ENCODE data around the gene DSTYK. TPM values are rescaled to one million over a fixed set of nuclear protein-coding genes. Genes with fewer than 3 reads are reported as not detected.
"Not testable (repeated sequence)": the region's sequence is repeated elsewhere in the genome, so short reads cannot be mapped to it uniquely, and the experiment has no call there.

DSTYK gene
- total RNA-seq, 2 donors from 2014 or later, result 15.8 to 31.6 TPM

DNA sequence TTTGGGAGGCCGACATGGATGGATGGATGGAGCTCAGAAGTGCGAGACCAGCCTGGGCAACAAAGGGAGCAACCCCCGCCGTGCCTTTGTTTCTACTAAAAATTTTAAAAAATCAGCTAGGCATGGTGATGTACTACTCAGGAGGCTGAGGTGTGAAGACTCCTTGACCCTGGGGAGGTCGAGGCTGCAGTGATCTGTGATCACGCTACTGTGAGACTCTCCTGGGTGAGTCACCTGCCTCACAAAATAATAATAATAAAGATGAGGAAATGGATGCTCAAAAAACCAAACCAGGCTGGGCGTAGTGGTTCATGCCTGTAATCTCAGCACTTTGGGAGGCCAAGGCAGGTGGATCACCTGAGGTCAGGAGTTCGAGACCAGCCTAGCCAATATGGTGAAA, 19.2 kb downstream of the DSTYK start:
- DNase-seq (ENCODE audit: low spot score), result no peak
- H3K4me3 Mint-ChIP-seq, result peak overlapping the region; percentile 36
- H3K27me3 Mint-ChIP-seq, result no peaks in the 10 kb centered on the region
- no peak for ATAC-seq
- H3K27ac Mint-ChIP-seq, result no peak overlapping the region
- H3K4me1 Mint-ChIP-seq (ENCODE audit: low read depth in 2 of 2), result peaks cover 42 to 76% of the 10 kb centered on the region in 2 donors
- no peaks in the 10 kb centered on the region for H3K9me3 Mint-ChIP-seq
- peaks cover 10% of the 10 kb centered on the region for H3K36me3 Mint-ChIP-seq

DNA sequence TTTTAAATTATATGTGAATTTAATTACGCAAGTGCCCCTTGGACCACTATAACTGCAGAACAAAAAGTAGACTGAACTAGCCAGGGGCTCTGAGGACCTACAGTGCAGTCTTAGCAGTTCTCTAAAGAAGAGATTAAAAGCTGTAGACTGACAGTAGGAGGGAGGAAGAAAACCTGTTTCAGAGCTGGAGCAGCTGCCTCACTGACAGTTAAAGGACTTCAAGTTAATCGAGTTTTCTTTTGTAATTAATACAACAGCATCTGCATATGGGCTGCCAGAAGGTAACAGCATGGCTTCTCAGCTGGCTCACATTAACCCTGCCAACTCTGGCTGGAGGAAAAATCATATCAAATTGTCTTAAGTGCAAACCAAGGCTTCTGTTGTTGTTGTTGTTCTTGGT, 19.9 kb downstream of the DSTYK start:
- peaks cover 41 to 77% of the 10 kb centered on the region in 2 donors for H3K4me1 Mint-ChIP-seq (ENCODE audit: low read depth in 2 of 2)
- DNase-seq (ENCODE audit: low spot score) (no peak), ATAC-seq (no peak)

DNA sequence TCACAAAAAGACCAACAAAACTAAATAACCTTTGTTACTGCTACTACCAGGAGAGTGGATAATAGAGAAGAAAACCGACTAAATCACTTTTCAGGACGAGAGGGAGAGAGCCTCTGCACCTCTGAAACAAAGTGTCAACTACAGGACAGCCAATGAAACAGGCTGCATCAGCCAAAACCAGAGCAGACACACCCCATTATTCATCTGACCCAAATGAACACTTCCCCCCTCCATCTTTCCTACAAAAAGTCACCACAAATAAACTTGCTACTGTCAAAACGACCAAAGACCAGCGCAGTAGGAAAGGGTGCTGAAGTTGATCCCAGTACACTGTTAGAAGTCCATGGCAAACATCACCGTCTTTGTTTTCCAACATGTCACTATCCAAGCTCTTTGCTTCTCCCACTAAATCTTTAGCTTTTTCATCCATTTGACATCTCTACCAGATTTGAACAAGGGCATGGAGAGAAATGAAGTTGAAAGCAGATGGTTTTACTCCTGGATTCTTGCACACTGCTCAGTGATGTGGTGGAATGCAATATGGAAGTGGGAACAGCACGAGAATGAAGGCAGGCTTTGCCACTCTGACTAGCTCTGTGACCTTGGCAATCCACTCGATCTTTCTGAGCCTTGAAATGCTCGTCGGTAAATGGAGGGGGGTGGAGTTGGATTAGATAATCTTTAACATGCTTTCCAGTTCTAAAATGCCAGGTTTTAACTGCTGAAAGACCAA, 20.5 kb downstream of the DSTYK start:
- Mint-ChIP-seq H3K27ac (no peak overlapping the region), H3K4me3 (no peak overlapping the region), H3K36me3 (peaks cover 10% of the 10 kb centered on the region), H3K4me1 (ENCODE audit: low read depth in 2 of 2) (peaks cover 48 to 79% of the 10 kb centered on the region in 2 donors), H3K27me3 (no peaks in the 10 kb centered on the region), H3K9me3 (no peaks in the 10 kb centered on the region)
- DNase-seq (ENCODE audit: low spot score) (no peak), ATAC-seq (no peak)

More for the DNA sequence above, 19.9 kb downstream of the DSTYK start:
- Mint-ChIP-seq H3K27me3 (no peaks in the 10 kb centered on the region), H3K4me3 (peak overlapping the region; percentile 36), H3K36me3 (peaks cover 10% of the 10 kb centered on the region), H3K27ac (no peak overlapping the region), H3K9me3 (no peaks in the 10 kb centered on the region)

DNA sequence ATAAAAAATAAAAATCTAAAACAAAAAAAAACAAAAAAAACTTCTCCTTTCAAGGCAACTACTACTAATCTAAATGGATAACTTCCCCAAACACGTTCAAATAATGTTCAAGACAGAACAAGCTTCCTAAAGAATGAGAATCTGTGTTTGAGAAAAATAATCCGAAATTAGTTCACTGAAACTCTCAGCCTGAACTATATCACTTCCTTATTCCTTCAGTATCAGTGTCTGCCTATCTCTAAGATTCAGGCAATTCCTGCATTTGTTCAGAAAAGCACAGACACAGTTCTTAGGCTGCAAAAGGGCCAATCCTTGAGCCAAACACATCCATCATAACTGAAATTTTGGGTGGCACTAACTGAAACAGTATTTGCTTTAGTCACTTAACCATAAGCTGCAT, 22.4 kb downstream of the DSTYK start:
- H3K9me3 Mint-ChIP-seq, result no peaks in the 10 kb centered on the region
- H3K4me1 Mint-ChIP-seq (ENCODE audit: low read depth in 2 of 2), result peaks cover 43 to 81% of the 10 kb centered on the region in 2 donors
- DNase-seq (ENCODE audit: low spot score) (no peak), ATAC-seq (no peak)
- peaks cover 4% of the 10 kb centered on the region for H3K36me3 Mint-ChIP-seq
- H3K4me3 Mint-ChIP-seq, result peak overlapping the region; percentile 42
- H3K27me3 Mint-ChIP-seq, result no peaks in the 10 kb centered on the region
- H3K27ac Mint-ChIP-seq, result peak overlapping the region in 1 of 2 donors; percentile 69

GRCh38 chr1:205188596-205188995, 22.9 kb downstream of the DSTYK start:
- no peaks in the 10 kb centered on the region for H3K9me3 Mint-ChIP-seq
- no peaks in the 10 kb centered on the region for H3K27me3 Mint-ChIP-seq
- peaks cover 47 to 81% of the 10 kb centered on the region in 2 donors for H3K4me1 Mint-ChIP-seq (ENCODE audit: low read depth in 2 of 2)

DNA sequence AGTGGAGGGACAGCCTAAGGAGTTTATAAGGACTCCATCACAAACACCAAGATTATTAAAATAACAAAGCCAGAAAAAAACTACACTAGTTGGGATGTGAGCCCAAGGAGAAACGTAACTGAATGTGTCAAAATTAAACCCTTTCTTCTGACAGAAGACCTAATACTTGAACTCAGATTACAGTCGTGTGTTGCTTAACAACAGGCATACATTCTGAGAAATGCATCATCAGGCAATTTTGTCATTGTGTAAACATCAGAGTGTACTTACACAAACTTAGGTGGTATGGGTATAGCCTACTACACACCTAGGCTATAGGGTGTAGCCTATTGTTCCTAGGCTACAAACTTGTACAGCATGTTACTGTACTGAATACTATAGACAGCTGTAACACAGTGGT, 23.4 kb downstream of the DSTYK start:
- H3K36me3 Mint-ChIP-seq, result peaks cover 12% of the 10 kb centered on the region
- peak overlapping the region; percentile 39 for H3K4me3 Mint-ChIP-seq
- DNase-seq (ENCODE audit: low spot score), result no peak
- peak overlapping the region; percentile 74 to 95 for H3K27ac Mint-ChIP-seq
- no peaks in the 10 kb centered on the region for H3K9me3 Mint-ChIP-seq
- H3K4me1 Mint-ChIP-seq (ENCODE audit: low read depth in 2 of 2), result peaks cover 46 to 81% of the 10 kb centered on the region in 2 donors
- H3K27me3 Mint-ChIP-seq, result no peaks in the 10 kb centered on the region
- no peak for ATAC-seq

More at GRCh38 chr1:205188596-205188995, 22.9 kb downstream of the DSTYK start:
- no peak for ATAC-seq
- H3K27ac Mint-ChIP-seq, result peak overlapping the region in 1 of 2 donors; percentile 69
- DNase-seq (ENCODE audit: low spot score), result no peak
- peaks cover 7% of the 10 kb centered on the region for H3K36me3 Mint-ChIP-seq
- H3K4me3 Mint-ChIP-seq, result no peak overlapping the region

- Mint-ChIP-seq H3K4me1 (ENCODE audit: low read depth in 2 of 2) (peaks cover 47 to 80% of the 10 kb centered on the region in 2 donors), H3K27ac (peak overlapping the region; percentile 74 to 95), H3K9me3 (no peaks in the 10 kb centered on the region), H3K27me3 (no peaks in the 10 kb centered on the region), H3K4me3 (peak overlapping the region; percentile 39), H3K36me3 (peaks cover 17% of the 10 kb centered on the region)
- DNase-seq (ENCODE audit: low spot score) (no peak), ATAC-seq (no peak)
Observed at GRCh38 chr1:205187420-205187819, 24.1 kb downstream of the DSTYK start.

GRCh38 chr1:205186191-205186590, 25.3 kb downstream of the DSTYK start:
- H3K4me3 Mint-ChIP-seq, result peak overlapping the region; percentile 39
- H3K9me3 Mint-ChIP-seq, result no peaks in the 10 kb centered on the region
- no peak for DNase-seq (ENCODE audit: low spot score)
- peak; percentile 82 to 95 for ATAC-seq
- H3K27ac Mint-ChIP-seq, result peak overlapping the region; percentile 74 to 95
- H3K4me1 Mint-ChIP-seq (ENCODE audit: low read depth in 2 of 2), result peaks cover 45 to 70% of the 10 kb centered on the region in 2 donors
- no peaks in the 10 kb centered on the region for H3K27me3 Mint-ChIP-seq
- peaks cover 17% of the 10 kb centered on the region for H3K36me3 Mint-ChIP-seq

DNA sequence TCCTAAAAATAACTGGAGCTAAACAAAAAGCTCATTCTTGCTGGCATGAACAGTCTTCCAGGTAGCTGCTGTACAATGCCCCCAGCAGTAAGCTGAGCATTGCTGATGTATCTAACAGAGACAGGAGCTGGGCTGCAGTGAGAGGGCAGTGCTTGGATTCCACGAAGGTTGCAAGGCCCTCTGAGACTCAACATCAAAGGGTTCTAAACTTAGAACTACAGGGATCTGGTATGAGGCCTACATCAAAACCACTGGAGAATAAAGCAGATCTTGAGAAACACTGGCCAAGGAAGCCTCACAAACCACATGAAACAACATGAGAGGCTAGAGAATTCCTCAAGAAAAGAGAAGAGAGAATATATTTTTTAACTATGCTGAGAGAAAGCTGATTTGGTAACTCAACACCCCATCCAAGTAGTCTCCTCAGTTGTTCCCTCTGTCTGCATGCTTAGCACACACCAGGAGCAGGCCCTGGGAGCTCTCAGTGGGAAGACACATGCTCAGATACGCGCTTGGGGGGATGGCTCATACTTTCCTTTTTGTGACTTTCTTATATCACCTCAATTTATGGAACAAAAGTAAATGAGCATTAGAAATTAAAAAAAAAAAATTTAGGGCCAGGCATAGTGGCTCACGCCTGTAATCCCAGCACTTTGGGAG, 27.7 kb downstream of the DSTYK start:
- ATAC-seq (no peak), DNase-seq (ENCODE audit: low spot score) (no peak)
- peak overlapping the region; percentile 92 to 93 for H3K27ac Mint-ChIP-seq
- H3K36me3 Mint-ChIP-seq, result peaks cover 14% of the 10 kb centered on the region
- peak overlapping the region; percentile 80 for H3K4me3 Mint-ChIP-seq
- no peaks in the 10 kb centered on the region for H3K9me3 Mint-ChIP-seq
- peaks cover 30 to 60% of the 10 kb centered on the region in 2 donors for H3K4me1 Mint-ChIP-seq (ENCODE audit: low read depth in 2 of 2)
- no peaks in the 10 kb centered on the region for H3K27me3 Mint-ChIP-seq

DNA sequence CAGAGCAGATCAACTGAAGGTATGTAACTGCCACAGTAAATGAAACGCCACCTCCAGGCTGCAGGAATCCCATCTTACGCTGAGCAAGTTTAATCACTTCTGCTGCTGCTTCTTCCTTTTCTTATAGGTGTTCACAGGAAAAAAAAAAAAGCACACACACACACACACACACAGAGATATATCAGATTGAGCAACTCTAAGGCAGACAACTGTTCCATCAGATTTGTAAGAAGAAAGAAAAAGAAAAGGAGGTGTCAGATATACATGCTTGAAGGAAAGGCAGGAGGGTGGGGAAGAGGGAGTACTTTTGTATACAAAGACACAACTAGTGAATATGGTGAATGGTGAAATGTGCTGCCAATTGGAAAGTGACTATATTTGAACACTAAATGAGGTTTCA, 28.6 kb downstream of the DSTYK start:
- H3K27ac Mint-ChIP-seq, result peak overlapping the region; percentile 92 to 93
- no peak for ATAC-seq
- H3K4me1 Mint-ChIP-seq (ENCODE audit: low read depth in 2 of 2), result peaks cover 29 to 55% of the 10 kb centered on the region in 2 donors
- peaks cover 14% of the 10 kb centered on the region for H3K36me3 Mint-ChIP-seq
- no peaks in the 10 kb centered on the region for H3K27me3 Mint-ChIP-seq
- peak overlapping the region; percentile 80 for H3K4me3 Mint-ChIP-seq
- no peak for DNase-seq (ENCODE audit: low spot score)
- H3K9me3 Mint-ChIP-seq, result no peaks in the 10 kb centered on the region

DNA sequence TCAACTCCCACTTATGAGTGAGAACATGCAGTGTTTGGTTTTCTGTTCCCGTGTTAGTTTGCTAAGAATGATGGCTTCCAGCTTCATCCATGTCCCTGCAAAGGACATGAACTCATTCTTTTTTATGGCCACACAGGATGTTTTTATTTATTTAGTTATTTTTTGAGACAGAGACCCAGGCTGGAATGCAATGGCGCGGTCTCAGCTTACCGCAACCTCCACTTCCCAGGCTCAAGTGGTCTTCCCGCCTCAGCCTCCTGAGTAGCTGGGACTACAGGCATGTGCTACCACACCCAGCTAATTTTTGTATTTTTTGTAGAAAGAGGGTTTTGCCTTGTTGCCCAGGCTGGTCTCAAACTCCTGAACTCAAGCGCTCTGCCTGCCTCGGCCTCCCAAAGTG, 31.2 kb downstream of the DSTYK start:
- H3K27me3 Mint-ChIP-seq; H3K9me3 Mint-ChIP-seq; ATAC-seq; DNase-seq (ENCODE audit: low spot score): not testable (repeated sequence)
- peaks cover 11 to 39% of the 10 kb centered on the region in 2 donors for H3K4me1 Mint-ChIP-seq (ENCODE audit: low read depth in 2 of 2)
- H3K36me3 Mint-ChIP-seq, result peaks cover 14% of the 10 kb centered on the region
- peak overlapping the region in 1 of 2 donors; percentile 41 for H3K27ac Mint-ChIP-seq
- peak overlapping the region; percentile 45 for H3K4me3 Mint-ChIP-seq

- H3K4me3 Mint-ChIP-seq, result peak overlapping the region; percentile 45
Observed at GRCh38 chr1:205179842-205180241, 31.7 kb downstream of the DSTYK start.

GRCh38 chr1:205172729-205173366, 38.7 kb downstream of the DSTYK start:
- DNase-seq (ENCODE audit: low spot score) (no peak), ATAC-seq (peak; percentile 61 to 85)
- Mint-ChIP-seq H3K27me3 (no peaks in the 10 kb centered on the region), H3K4me3 (no peak overlapping the region), H3K27ac (peak overlapping the region in 1 of 2 donors; percentile 64), H3K36me3 (peaks cover 8% of the 10 kb centered on the region), H3K9me3 (no peaks in the 10 kb centered on the region), H3K4me1 (ENCODE audit: low read depth in 2 of 2) (peaks cover 18 to 23% of the 10 kb centered on the region in 2 donors)

More at GRCh38 chr1:205179842-205180241, 31.7 kb downstream of the DSTYK start:
- H3K27me3 Mint-ChIP-seq, result no peaks in the 10 kb centered on the region
- peak in 1 of 2 donors; percentile 58 for ATAC-seq
- H3K36me3 Mint-ChIP-seq, result peaks cover 14% of the 10 kb centered on the region
- peaks cover 11 to 37% of the 10 kb centered on the region in 2 donors for H3K4me1 Mint-ChIP-seq (ENCODE audit: low read depth in 2 of 2)
- H3K27ac Mint-ChIP-seq, result peak overlapping the region; percentile 41 to 65
- H3K9me3 Mint-ChIP-seq, result no peaks in the 10 kb centered on the region
- DNase-seq (ENCODE audit: low spot score), result no peak

DNA sequence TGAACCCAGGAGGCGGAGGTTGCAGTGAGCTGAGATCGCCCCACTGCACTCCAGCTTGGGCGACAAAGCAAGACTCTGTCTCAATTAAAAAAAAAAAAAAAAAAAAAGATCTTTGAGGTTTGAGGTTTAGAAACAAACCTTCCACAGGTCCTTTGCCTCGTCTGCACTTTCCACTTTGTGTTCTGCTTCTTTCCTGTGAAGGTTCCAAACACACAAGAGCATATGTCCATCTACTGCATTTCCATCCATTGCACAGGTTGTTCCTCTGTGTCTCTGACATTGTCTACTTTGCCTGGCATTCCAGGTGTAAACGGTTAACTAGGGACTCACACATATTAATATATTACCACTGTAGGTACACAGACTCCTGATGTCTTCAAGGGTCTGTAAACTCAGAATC, 40.1 kb downstream of the DSTYK start:
- DNase-seq (ENCODE audit: low spot score), result no peak
- H3K4me1 Mint-ChIP-seq (ENCODE audit: low read depth in 2 of 2), result peaks cover 18 to 23% of the 10 kb centered on the region in 2 donors
- peaks cover 18% of the 10 kb centered on the region for H3K36me3 Mint-ChIP-seq
- no peak overlapping the region for H3K4me3 Mint-ChIP-seq
- no peak overlapping the region for H3K27ac Mint-ChIP-seq
- H3K9me3 Mint-ChIP-seq, result no peaks in the 10 kb centered on the region
- no peaks in the 10 kb centered on the region for H3K27me3 Mint-ChIP-seq
- ATAC-seq, result no peak
